Right lobe of liver (tissue), 4 donors: ENCODE results near the gene ACP7.

Experiments used
- CTCF ChIP-seq, 4 donors: fragments of 200-600 bp in 3 of 4; fragments of 450-650 bp in 1 of 4; IDR thresholded peaks; one replicate each; pipeline versions ENCODE4 v1.5.1 to v1.8.0; 2016 to 2022; ENCODE audit warnings: antibody characterized with exemption in 4 of 4, mild to moderate bottlenecking in 2 of 4
- POLR2A ChIP-seq: fragments of 450-650 bp; IDR thresholded peaks from one replicate; pipeline ENCODE4 v1.6.1; 2017; ENCODE audit warnings: antibody characterized with exemption, mild to moderate bottlenecking
- donor health status: DM: no; HTN: no; CAD: no.
- donor health status: DM: no; HTN: no; CAD: no.
- donor health status: DM: no; HTN: yes; CAD: no.

DNA sequence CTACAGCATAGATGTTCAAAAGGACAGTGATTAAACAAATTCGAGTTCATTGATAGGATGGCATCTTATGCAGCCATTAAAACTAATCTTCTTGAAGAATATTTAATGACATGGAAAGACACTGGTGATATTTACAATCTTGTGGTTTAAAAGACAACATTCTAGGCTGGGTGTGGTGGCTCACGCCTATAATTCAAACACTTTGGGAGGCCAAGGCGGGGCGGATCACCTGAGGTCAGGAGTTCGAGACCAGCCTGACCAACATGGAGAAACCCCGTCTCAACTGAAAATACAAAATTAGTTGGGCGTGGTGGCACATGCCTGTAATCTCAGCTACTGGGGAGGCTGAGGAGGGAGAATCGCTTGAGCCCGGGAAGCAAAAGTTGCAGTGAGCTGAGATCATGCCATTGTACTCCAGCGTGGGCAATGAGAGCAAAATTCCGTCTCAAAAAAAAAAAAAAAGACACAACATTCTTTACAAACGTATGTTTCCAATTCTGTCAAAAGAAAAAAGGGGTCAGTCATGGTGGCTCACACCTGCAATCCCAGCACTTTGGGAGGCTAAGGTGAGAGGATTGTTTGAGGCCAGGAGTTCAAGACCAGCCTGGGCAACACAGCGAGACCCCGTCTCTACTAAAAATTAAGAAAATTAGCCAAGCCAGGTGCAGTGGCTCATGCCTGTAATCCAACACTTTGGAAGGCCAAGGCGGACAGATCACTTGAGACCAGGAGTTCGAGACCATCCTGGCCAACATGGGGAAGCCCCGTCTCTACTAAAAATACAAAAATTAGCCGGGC is 39.0 kb downstream of the ACP7 start:
- TF ChIP-seq CTCF (IDR thresholded peaks at IDR 0.05) (no peak), POLR2A (no peak)
